Thyroid gland (tissue), 4 donors: Measurements from ENCODE around the gene TSPAN15.

Experiments used
- CTCF ChIP-seq, 6 experiments: fragments of 200-600 bp in 3 of 6; fragments of 450-650 bp in 3 of 6; sonication (generic) in 3 of 6; IDR thresholded peaks; one replicate each; pipeline ENCODE4 v1.5.1; 2016 to 2019; ENCODE audit warnings: antibody characterized with exemption in 6 of 6, mild to moderate bottlenecking in 2 of 6, inconsistent platforms in 1 of 6, moderate library complexity in 1 of 6
- POLR2A ChIP-seq, 2 donors: fragments of 450-650 bp; IDR thresholded peaks; one replicate each; pipeline ENCODE4 v1.6.1; 2017; ENCODE audit warnings: antibody characterized with exemption in 2 of 2, mild to moderate bottlenecking in 2 of 2, moderate library complexity in 1 of 2

- TF ChIP-seq CTCF (IDR thresholded peaks at IDR 0.05) (no peak), POLR2A (IDR thresholded peaks at IDR 0.05) (no peak)
Measured at GRCh38 chr10:69505636-69506318, 54.5 kb downstream of the TSPAN15 start.
